HL-60 (cell line): ENCODE data around the gene LIG1.

Experiments
- DNase-seq, 2 experiments: peaks; one replicate each; pipeline ENCODE4 v3.0.0-alpha.2; 2010 to 2020; ENCODE audit warnings: low read depth in 1 of 2, low spot score in 1 of 2
- H3K27ac ChIP-seq: fragments of 250-450 bp; sonication (Bioruptor Pico); replicated peaks from 2 replicates; pipeline ENCODE4 v1.5.1; 2020; ENCODE audit warnings: mild to moderate bottlenecking, moderate library complexity
- H3K27me3 ChIP-seq: fragments of 250-450 bp; sonication (Bioruptor Pico); 2 replicates; pipeline ENCODE4 v1.5.1; 2021; ENCODE audit warnings: mild to moderate bottlenecking, moderate library complexity; ENCODE audit not compliant: insufficient read depth, poor library complexity, severe bottlenecking
- H3K4me3 ChIP-seq: replicated peaks from 2 replicates; pipeline ENCODE4 v1.5.1; 2011; ENCODE audit warnings: mild to moderate bottlenecking, control low read depth, low read length; ENCODE audit not compliant: insufficient read depth
- GABPA ChIP-seq: IDR thresholded peaks from 2 replicates; pipeline ENCODE4 v1.6.1; 2012; ENCODE audit warnings: low read depth
- POLR2AphosphoS5 ChIP-seq: IDR thresholded peaks from 2 replicates; pipeline ENCODE4 v1.6.1; 2012; ENCODE audit warnings: low read depth
- SPI1 ChIP-seq: IDR thresholded peaks from 2 replicates; pipeline ENCODE4 v1.6.1; 2012; ENCODE audit warnings: low read depth, mild to moderate bottlenecking, borderline replicate concordance
- TF ChIP-seq, protein P1 (sequence below): IDR thresholded peaks from one replicate; pipeline ENCODE4 v1.5.1; 2011; ENCODE audit warnings: low read length, control low read depth, inconsistent platforms; ENCODE audit not compliant: insufficient read depth
- TF ChIP-seq, protein P2 (sequence below): IDR thresholded peaks from 2 replicates; pipeline ENCODE4 v1.6.1; 2012; ENCODE audit warnings: low read depth; ENCODE audit not compliant: insufficient replicate concordance

Gene LIG1

DNA sequence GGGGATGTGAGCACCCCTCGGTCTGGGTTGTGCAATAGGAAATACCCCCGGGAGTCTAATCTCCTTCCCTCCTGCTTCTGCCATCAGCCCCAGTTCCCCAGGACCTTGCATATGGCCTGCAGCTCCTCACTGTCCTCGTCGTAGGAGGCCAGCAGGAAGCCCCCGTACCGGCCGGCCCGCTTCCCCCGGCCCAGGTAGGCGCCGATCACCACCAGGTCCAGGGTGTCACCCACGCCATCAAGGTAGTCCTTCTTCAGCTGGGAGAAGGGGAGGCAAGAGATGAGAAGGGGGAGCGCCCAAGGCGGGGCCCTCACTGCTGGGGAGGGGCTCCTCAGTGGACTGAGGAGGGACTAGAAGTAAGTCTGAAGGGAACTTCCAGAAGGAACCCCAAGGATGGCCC, 49.1 kb downstream of the LIG1 start:
- no peak overlapping the region for H3K27ac ChIP-seq
- TF ChIP-seq, protein P1, sequence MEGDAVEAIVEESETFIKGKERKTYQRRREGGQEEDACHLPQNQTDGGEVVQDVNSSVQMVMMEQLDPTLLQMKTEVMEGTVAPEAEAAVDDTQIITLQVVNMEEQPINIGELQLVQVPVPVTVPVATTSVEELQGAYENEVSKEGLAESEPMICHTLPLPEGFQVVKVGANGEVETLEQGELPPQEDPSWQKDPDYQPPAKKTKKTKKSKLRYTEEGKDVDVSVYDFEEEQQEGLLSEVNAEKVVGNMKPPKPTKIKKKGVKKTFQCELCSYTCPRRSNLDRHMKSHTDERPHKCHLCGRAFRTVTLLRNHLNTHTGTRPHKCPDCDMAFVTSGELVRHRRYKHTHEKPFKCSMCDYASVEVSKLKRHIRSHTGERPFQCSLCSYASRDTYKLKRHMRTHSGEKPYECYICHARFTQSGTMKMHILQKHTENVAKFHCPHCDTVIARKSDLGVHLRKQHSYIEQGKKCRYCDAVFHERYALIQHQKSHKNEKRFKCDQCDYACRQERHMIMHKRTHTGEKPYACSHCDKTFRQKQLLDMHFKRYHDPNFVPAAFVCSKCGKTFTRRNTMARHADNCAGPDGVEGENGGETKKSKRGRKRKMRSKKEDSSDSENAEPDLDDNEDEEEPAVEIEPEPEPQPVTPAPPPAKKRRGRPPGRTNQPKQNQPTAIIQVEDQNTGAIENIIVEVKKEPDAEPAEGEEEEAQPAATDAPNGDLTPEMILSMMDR: no peak
- TF ChIP-seq GABPA (no peak), POLR2AphosphoS5 (no peak)
- no peak for DNase-seq

DNA sequence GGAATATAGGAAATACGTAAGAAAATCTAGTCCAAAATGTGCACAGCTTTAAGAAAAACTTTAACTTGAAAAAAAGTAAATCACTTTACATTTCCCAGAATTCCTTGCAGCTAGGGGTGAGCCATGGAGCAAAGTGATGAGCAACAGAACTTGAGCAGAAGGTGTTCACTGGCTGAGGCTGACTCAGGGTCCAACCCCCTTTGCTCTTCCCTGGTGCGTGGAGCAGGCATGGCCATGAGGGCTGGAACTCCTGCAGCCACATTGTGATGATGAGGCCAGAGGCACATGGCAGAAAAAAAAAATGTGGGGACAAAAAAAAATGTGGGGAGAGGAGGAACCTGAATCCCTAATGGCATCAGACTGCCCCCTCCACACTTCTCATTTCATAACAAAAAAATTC, 49.6 kb downstream of the LIG1 start:
- DNase-seq: no peak
- H3K27ac ChIP-seq: no peak overlapping the region
- H3K27me3 ChIP-seq: no peaks in the 10 kb centered on the region
- H3K4me3 ChIP-seq: no peak overlapping the region
- TF ChIP-seq, protein P1: no peak
- TF ChIP-seq POLR2AphosphoS5 (no peak), GABPA (no peak), SPI1 (no peak)
- TF ChIP-seq, protein P2, sequence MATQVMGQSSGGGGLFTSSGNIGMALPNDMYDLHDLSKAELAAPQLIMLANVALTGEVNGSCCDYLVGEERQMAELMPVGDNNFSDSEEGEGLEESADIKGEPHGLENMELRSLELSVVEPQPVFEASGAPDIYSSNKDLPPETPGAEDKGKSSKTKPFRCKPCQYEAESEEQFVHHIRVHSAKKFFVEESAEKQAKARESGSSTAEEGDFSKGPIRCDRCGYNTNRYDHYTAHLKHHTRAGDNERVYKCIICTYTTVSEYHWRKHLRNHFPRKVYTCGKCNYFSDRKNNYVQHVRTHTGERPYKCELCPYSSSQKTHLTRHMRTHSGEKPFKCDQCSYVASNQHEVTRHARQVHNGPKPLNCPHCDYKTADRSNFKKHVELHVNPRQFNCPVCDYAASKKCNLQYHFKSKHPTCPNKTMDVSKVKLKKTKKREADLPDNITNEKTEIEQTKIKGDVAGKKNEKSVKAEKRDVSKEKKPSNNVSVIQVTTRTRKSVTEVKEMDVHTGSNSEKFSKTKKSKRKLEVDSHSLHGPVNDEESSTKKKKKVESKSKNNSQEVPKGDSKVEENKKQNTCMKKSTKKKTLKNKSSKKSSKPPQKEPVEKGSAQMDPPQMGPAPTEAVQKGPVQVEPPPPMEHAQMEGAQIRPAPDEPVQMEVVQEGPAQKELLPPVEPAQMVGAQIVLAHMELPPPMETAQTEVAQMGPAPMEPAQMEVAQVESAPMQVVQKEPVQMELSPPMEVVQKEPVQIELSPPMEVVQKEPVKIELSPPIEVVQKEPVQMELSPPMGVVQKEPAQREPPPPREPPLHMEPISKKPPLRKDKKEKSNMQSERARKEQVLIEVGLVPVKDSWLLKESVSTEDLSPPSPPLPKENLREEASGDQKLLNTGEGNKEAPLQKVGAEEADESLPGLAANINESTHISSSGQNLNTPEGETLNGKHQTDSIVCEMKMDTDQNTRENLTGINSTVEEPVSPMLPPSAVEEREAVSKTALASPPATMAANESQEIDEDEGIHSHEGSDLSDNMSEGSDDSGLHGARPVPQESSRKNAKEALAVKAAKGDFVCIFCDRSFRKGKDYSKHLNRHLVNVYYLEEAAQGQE: no peak

More for the DNA sequence above, 49.1 kb downstream of the LIG1 start:
- Histone ChIP-seq H3K27me3 (no peaks in the 10 kb centered on the region), H3K4me3 (no peak overlapping the region)

- DNase-seq: no peak
Observed at GRCh38 chr19:48118131-48118517, 52.0 kb downstream of the LIG1 start.

DNA sequence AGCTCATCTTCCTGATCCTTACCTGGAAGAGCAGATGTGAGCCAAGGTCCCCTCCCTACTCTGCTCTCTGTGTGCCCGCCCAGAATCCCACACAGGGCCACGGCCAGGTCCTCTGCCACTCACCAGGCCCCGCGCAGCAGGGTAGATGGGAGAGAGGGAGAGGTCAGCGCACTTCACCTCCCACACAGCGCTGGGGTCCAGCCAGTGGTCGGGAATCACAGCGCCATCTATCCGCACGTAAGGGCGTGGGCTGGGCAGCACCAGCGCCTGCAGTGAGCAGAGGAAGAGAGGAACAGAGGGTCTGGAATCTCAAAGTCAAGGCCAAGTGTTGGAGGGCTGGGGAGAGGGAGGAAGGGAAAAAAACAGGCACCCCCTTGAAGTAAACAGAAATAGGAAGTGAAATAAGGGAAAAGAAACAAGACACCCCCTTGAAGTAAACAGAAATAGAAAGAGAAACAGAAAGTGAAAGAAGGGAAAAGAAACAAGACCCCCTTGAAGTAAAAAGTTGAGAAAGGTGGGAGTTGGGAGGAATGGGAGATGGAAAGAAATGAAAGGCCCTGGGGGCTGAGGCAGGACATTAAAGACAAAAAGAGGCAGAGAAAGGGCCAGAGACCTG, 52.5 kb downstream of the LIG1 start:
- no peak for DNase-seq
- H3K27ac ChIP-seq: no peak overlapping the region

More at GRCh38 chr19:48118131-48118517, 52.0 kb downstream of the LIG1 start:
- no peak overlapping the region for H3K4me3 ChIP-seq
- no peak for TF ChIP-seq GABPA
- no peak overlapping the region for H3K27ac ChIP-seq
- H3K27me3 ChIP-seq: no peaks in the 10 kb centered on the region

More for the DNA sequence above, 52.5 kb downstream of the LIG1 start:
- H3K4me3 ChIP-seq: no peak overlapping the region
- no peaks in the 10 kb centered on the region for H3K27me3 ChIP-seq
- TF ChIP-seq, protein P1: no peak
- TF ChIP-seq POLR2AphosphoS5 (no peak), SPI1 (no peak), GABPA (no peak)
- TF ChIP-seq, protein P2: no peak
